Esophagus squamous epithelium (tissue), 5 donors: ENCODE data around the gene RALGPS1. TPM values are rescaled to one million over a fixed set of nuclear protein-coding genes. Genes with fewer than 3 reads are reported as not detected.

Experiments
- DNase-seq: peaks from one replicate; lab custom pipeline; 2025; lab: John Stamatoyannopoulos, UW
- H3K27ac ChIP-seq, 4 donors: fragments of 200-600 bp; sonication (generic); one replicate each; pipeline ENCODE4 v1.5.1; 2016 to 2019; ENCODE audit warnings: mild to moderate bottlenecking in 1 of 4
- H3K27me3 ChIP-seq, 4 donors: fragments of 200-600 bp; sonication (generic); 1 replicate in 3 of 4; 2 replicates in 1 of 4; pipeline versions ENCODE4 v1.5.1 to v1.6.0; 2017 to 2021; ENCODE audit warnings: antibody characterized with exemption in 1 of 4
- H3K36me3 ChIP-seq, 3 donors: fragments of 200-600 bp; sonication (generic); one replicate each; pipeline ENCODE4 v1.5.1; 2016 to 2019
- H3K4me1 ChIP-seq, 3 donors: fragments of 200-600 bp; sonication (generic); one replicate each; pipeline ENCODE4 v1.5.1; 2017 to 2019
- H3K4me3 ChIP-seq, 4 donors: fragments of 200-600 bp; sonication (generic); 1 replicate in 3 of 4; 2 replicates in 1 of 4; pipeline ENCODE4 v1.5.1; 2016 to 2019; ENCODE audit warnings: mild to moderate bottlenecking in 2 of 4, moderate library complexity in 1 of 4
- H3K9me3 ChIP-seq, 3 donors: fragments of 200-600 bp; sonication (generic); one replicate each; pipeline ENCODE4 v1.5.1; 2016 to 2019
- POLR2A ChIP-seq, 4 donors: fragments of 450-650 bp; IDR thresholded peaks; one replicate each; pipeline ENCODE4 v1.6.1; 2017; ENCODE audit warnings: antibody characterized with exemption in 4 of 4, mild to moderate bottlenecking in 4 of 4, moderate library complexity in 3 of 4
- WGBS, 2 donors: methylation state at CpG; one replicate each; pipeline ENCODE4 v1.1.5; 2018; 5-methylcytosine and 5-hydroxymethylcytosine counted together
- intact Hi-C: fragments of 100-400 bp; cut with DNase I; formaldehyde crosslinking; loops from one replicate; pipeline ENCODE4 v1.15.0; 2022
- total RNA-seq, 4 donors: library from RNA; depleted of rRNA; stranded (reverse); fragments of >200 nt; gene quantifications; one replicate each; pipeline ENCODE4 v1.1.0, GENCODE V29; 2016
- TF ChIP-seq, protein P1 (sequence below), 6 experiments: fragments of 450-650 bp in 4 of 6; fragments of 200-600 bp in 2 of 6; sonication (generic) in 2 of 6; IDR thresholded peaks; one replicate each; pipeline ENCODE4 v1.5.1; 2016 to 2019; ENCODE audit warnings: antibody characterized with exemption in 6 of 6, mild to moderate bottlenecking in 4 of 6, moderate library complexity in 4 of 6
- donor health status: DM: yes; HTN: yes; CAD: no.

Gene RALGPS1
- total RNA-seq, 4 donors from 2014 or later: 3.0 to 16.4 (median 10.6) TPM

DNA sequence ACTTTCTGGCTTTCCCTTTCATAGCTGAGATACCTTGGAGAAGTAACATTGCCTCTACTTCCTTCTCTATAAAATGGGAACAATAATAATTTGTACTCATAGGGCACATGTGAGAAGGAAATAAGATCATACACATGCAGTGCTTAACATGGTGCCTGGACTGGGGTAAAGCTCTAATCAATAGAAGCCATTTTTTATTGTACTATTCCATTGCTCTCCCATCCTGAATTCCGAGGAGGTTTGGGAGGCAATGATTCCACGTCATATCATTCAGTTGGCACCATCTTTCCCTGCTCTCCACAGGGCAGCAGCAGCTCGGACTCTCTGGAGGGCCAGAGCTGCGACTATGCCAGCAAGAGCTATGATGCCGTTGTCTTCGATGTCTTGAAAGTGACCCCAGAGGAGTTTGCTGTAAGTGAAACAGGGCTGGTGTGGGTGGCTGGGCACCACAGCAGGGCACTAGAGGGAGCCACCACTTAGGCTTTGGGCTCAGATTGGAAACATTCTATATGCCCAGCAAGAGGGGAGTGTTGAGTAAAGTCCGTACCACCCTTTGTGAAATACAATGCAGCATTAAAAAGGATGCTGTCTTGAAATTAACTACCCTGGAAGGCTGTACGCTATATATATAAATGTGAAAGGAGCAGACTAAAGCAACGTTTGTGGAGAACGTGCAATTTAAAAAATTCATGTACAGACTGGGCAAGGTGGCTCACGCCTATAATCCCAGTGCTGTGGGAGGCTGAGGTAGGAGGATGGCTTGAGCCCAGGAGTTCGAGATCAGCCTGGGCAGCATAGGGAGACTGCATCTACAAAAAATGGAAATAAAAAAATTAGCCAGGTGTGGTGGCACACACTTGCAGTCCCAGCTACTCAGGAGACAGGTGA lies 51.2 kb downstream of the RALGPS1 start:
- no peak for DNase-seq
- intact Hi-C loops: no loop called here
- H3K9me3 ChIP-seq: no peaks in the 10 kb centered on the region
- H3K27me3 ChIP-seq: no peaks in the 10 kb centered on the region
- peaks cover 0 to 7% (median 0%) of the 10 kb centered on the region in 3 donors for H3K4me1 ChIP-seq
- TF ChIP-seq, protein P1, sequence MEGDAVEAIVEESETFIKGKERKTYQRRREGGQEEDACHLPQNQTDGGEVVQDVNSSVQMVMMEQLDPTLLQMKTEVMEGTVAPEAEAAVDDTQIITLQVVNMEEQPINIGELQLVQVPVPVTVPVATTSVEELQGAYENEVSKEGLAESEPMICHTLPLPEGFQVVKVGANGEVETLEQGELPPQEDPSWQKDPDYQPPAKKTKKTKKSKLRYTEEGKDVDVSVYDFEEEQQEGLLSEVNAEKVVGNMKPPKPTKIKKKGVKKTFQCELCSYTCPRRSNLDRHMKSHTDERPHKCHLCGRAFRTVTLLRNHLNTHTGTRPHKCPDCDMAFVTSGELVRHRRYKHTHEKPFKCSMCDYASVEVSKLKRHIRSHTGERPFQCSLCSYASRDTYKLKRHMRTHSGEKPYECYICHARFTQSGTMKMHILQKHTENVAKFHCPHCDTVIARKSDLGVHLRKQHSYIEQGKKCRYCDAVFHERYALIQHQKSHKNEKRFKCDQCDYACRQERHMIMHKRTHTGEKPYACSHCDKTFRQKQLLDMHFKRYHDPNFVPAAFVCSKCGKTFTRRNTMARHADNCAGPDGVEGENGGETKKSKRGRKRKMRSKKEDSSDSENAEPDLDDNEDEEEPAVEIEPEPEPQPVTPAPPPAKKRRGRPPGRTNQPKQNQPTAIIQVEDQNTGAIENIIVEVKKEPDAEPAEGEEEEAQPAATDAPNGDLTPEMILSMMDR (IDR thresholded peaks at IDR 0.05): peak; percentile 56 to 91 (median 74)
- TF ChIP-seq POLR2A (IDR thresholded peaks at IDR 0.05): no peak
- no peak overlapping the region for H3K27ac ChIP-seq
- H3K4me3 ChIP-seq: no peak overlapping the region
- WGBS, 2 donors: 50 to 52% methylated on average over 9 to 12 of the region's 12 CpGs
- H3K36me3 ChIP-seq: peaks cover 0 to 17% (median 0%) of the 10 kb centered on the region in 3 donors

GRCh38 chr9:126971261-126971660 lies 56.7 kb downstream of the RALGPS1 start:
- intact Hi-C loops: no loop called here
- 89 to 94% methylated on average over 2 of the region's 2 CpGs for WGBS, 2 donors
- DNase-seq: no peak
- no peaks in the 10 kb centered on the region for H3K27me3 ChIP-seq
- no peak for TF ChIP-seq POLR2A (IDR thresholded peaks at IDR 0.05)
- TF ChIP-seq, protein P1 (IDR thresholded peaks at IDR 0.05): no peak
- no peaks in the 10 kb centered on the region for H3K9me3 ChIP-seq
- H3K4me1 ChIP-seq: no peaks in the 10 kb centered on the region
- H3K27ac ChIP-seq: no peak overlapping the region
- peaks cover 0 to 4% (median 0%) of the 10 kb centered on the region in 3 donors for H3K36me3 ChIP-seq
- H3K4me3 ChIP-seq: no peak overlapping the region

GRCh38 chr9:126973651-126974529 lies 59.3 kb downstream of the RALGPS1 start:
- 88 to 95% methylated on average over 9 of the region's 10 CpGs for WGBS, 2 donors
- Histone ChIP-seq H3K4me1 (peaks cover 0 to 1% (median 0%) of the 10 kb centered on the region in 3 donors), H3K36me3 (no peaks in the 10 kb centered on the region), H3K27ac (no peak overlapping the region), H3K27me3 (no peaks in the 10 kb centered on the region), H3K9me3 (no peaks in the 10 kb centered on the region), H3K4me3 (no peak overlapping the region)
- no peak for DNase-seq
- TF ChIP-seq, protein P1 (IDR thresholded peaks at IDR 0.05): no peak
- TF ChIP-seq POLR2A (IDR thresholded peaks at IDR 0.05): no peak
- intact Hi-C loops: no loop called here

- 89 to 90% methylated on average over 6 of the region's 6 CpGs for WGBS, 2 donors
- intact Hi-C loops: no loop called here
These were observed 60.0 kb downstream of the RALGPS1 start for GRCh38 chr9:126974594-126974993.

More at GRCh38 chr9:126974594-126974993, 60.0 kb downstream of the RALGPS1 start:
- no peak for DNase-seq
- no peak overlapping the region for H3K4me3 ChIP-seq
- H3K36me3 ChIP-seq: no peaks in the 10 kb centered on the region
- H3K27ac ChIP-seq: no peak overlapping the region
- peaks cover 2 to 8% (median 3%) of the 10 kb centered on the region in 3 donors for H3K4me1 ChIP-seq
- no peaks in the 10 kb centered on the region for H3K27me3 ChIP-seq
- H3K9me3 ChIP-seq: no peaks in the 10 kb centered on the region
- no peak for TF ChIP-seq POLR2A (IDR thresholded peaks at IDR 0.05)
- TF ChIP-seq, protein P1 (IDR thresholded peaks at IDR 0.05): no peak
